GM12878 (cell line): Measurements from ENCODE around the gene EYA4. TPM values are rescaled to one million over a fixed set of nuclear protein-coding genes. Genes with fewer than 3 reads are reported as not detected.

Source experiments
- ATAC-seq: fragments of 200-7000 bp; cut with Tn5 transposase; 3 replicates; pipeline ENCODE4 v1.9.1; 2020; ENCODE audit warnings: mild to moderate bottlenecking, moderate library complexity
- BruUV-seq: library from RNA; stranded (reverse); fragments of 400-500 nt; replicated peaks from 2 replicates; lab custom pipeline; 2021; lab: Mats Ljungman, UMichigan
- CTCF ChIA-PET: fragments of 300-600 bp; sonication (Branson Sonifier 250); formaldehyde crosslinking; extraction: SDS; loops from one replicate; lab custom pipeline; 2021; ENCODE audit warnings: inconsistent platforms; lab: Yijun Ruan, JAX
- POLR2A ChIA-PET: fragments of 350-600 bp; formaldehyde crosslinking; extraction: SDS; loops from one replicate; lab custom pipeline; 2021; ENCODE audit warnings: inconsistent platforms; lab: Charles Lee
- RAD21 ChIA-PET: fragments of 300-600 bp; sonication (Branson Sonifier 250); formaldehyde crosslinking; loops from one replicate; lab custom pipeline; 2023; ENCODE audit warnings: antibody characterized with exemption; ENCODE audit not compliant: unreplicated experiment; lab: Charles Lee
- SMC1A ChIA-PET: fragments of 300-600 bp; sonication (Branson Sonifier 250); formaldehyde crosslinking; loops from one replicate; lab custom pipeline; 2023; ENCODE audit not compliant: unreplicated experiment, uncharacterized antibody; lab: Charles Lee
- DNase-seq: peaks from one replicate; pipeline ENCODE4 v3.0.0-alpha.2; 2011; ENCODE audit warnings: low read depth, low spot score
- FAIRE-seq: peaks from 3 replicates; lab custom pipeline; 2011; peaks lifted over from hg19 to GRCh38; lab: Jason Lieb, UNC
- H2AFZ ChIP-seq: 2 replicates; pipeline ENCODE4 v1.6.0; 2011; ENCODE audit warnings: low read depth, low read length, control low read depth; ENCODE audit not compliant: control insufficient read depth
- H3K27ac ChIP-seq: 2 replicates; pipeline ENCODE4 v1.5.1; 2011; ENCODE audit warnings: control low read depth; ENCODE audit not compliant: control insufficient read depth, insufficient read depth
- H3K27me3 ChIP-seq, 2 experiments: replicated peaks in 1 of 2; 2 replicates each; pipeline versions ENCODE4 v1.6.0 to v1.6.1; 2011; ENCODE audit warnings: low read length in 1 of 2; ENCODE audit not compliant: control insufficient read depth in 2 of 2, insufficient read depth in 2 of 2
- H3K36me3 ChIP-seq, 2 experiments: 2 replicates each; pipeline ENCODE4 v1.5.1; 2011; ENCODE audit warnings: low read length in 1 of 2; ENCODE audit not compliant: control insufficient read depth in 2 of 2, insufficient read depth in 2 of 2
- H3K4me1 ChIP-seq: 2 replicates; pipeline ENCODE4 v1.6.1; 2011; ENCODE audit warnings: mild to moderate bottlenecking, low read length, moderate library complexity, mixed read lengths; ENCODE audit not compliant: control insufficient read depth, insufficient read depth
- H3K4me2 ChIP-seq: 2 replicates; pipeline ENCODE4 v1.6.0; 2011; ENCODE audit warnings: control low read depth; ENCODE audit not compliant: control insufficient read depth, insufficient read depth
- H3K4me3 ChIP-seq: fragments of 200-600 bp; sonication (generic); 2 replicates; pipeline ENCODE4 v1.5.1; 2016
- H3K79me2 ChIP-seq: 2 replicates; pipeline ENCODE4 v1.6.0; 2011; ENCODE audit warnings: low read length; ENCODE audit not compliant: control insufficient read depth, insufficient read depth
- H3K9ac ChIP-seq: 2 replicates; pipeline ENCODE4 v1.8.0; 2011; ENCODE audit warnings: low read length, control low read depth, mixed read lengths; ENCODE audit not compliant: control insufficient read depth, insufficient read depth
- H3K9me3 ChIP-seq: replicated peaks from 3 replicates; pipeline ENCODE4 v1.5.1; 2011; ENCODE audit warnings: mild to moderate bottlenecking, low read length; ENCODE audit not compliant: control insufficient read depth, insufficient read depth
- H4K20me1 ChIP-seq: 2 replicates; pipeline ENCODE4 v1.6.0; 2011; ENCODE audit not compliant: control insufficient read depth, insufficient read depth
- ASH2L ChIP-seq: fragments of 300-600, 200-600 bp; sonication (generic); IDR thresholded peaks from 2 replicates; pipeline ENCODE4 v1.6.1; 2017; ENCODE audit warnings: low read depth, mild to moderate bottlenecking, borderline replicate concordance
- ATF7 ChIP-seq: fragments of 450-650 bp; IDR thresholded peaks from 2 replicates; pipeline ENCODE4 v1.6.1; 2016; ENCODE audit warnings: low read depth, mild to moderate bottlenecking
- BCLAF1 ChIP-seq: fragments of 450-650 bp; IDR thresholded peaks from 2 replicates; pipeline ENCODE4 v1.6.1; 2017; ENCODE audit warnings: antibody characterized with exemption, mild to moderate bottlenecking, moderate library complexity
- CREM ChIP-seq: IDR thresholded peaks from 2 replicates; pipeline ENCODE4 v1.6.1; 2014; ENCODE audit warnings: antibody characterized with exemption, low read depth
- IKZF1 ChIP-seq: fragments of 450-650 bp; conservative IDR thresholded peaks from 2 replicates; pipeline ENCODE4 v1.6.1; 2017; ENCODE audit warnings: antibody characterized with exemption, mild to moderate bottlenecking
- LARP7 ChIP-seq: fragments of 450-650 bp; IDR thresholded peaks from 2 replicates; pipeline ENCODE4 v1.6.1; 2017; ENCODE audit warnings: mild to moderate bottlenecking
- NFIC ChIP-seq: IDR thresholded peaks from 2 replicates; pipeline ENCODE4 v1.6.1; 2012; ENCODE audit warnings: low read depth, mild to moderate bottlenecking, inconsistent platforms, low read length, moderate library complexity
- NFXL1 ChIP-seq: fragments of 450-650 bp; IDR thresholded peaks from 2 replicates; pipeline ENCODE4 v1.6.1; 2017; ENCODE audit warnings: antibody characterized with exemption, mild to moderate bottlenecking, borderline replicate concordance
- SP1 ChIP-seq: IDR thresholded peaks from one replicate; pipeline ENCODE4 v1.6.1; 2011; ENCODE audit warnings: low read depth, low read length
- YY1 ChIP-seq: IDR thresholded peaks from 2 replicates; pipeline ENCODE4 v1.6.1; 2011; ENCODE audit warnings: low read depth, mild to moderate bottlenecking, low read length
- ZBED1 ChIP-seq: IDR thresholded peaks from 2 replicates; pipeline ENCODE4 v1.6.1; 2016; ENCODE audit warnings: borderline replicate concordance
- WGBS: methylation state at CpG from one replicate; pipeline ENCODE4 v1.1.6; 2016; ENCODE audit warnings: low lambda C conversion rate; ENCODE audit not compliant: insufficient replicate concordance, insufficient coverage; ENCODE audit errors: missing lambda C conversion rate; 5-methylcytosine and 5-hydroxymethylcytosine counted together
- in situ Hi-C: fragments of 300-500 bp; cut with MboI; formaldehyde crosslinking; loops from 9 replicates; pipeline ENCODE4 v1.14.3; 2018; ENCODE audit warnings: mixed read lengths
- intact Hi-C: fragments of 100-400 bp; cut with micrococcal nuclease; formaldehyde crosslinking; loops from one replicate; pipeline ENCODE4 v1.14.2; 2022; ENCODE audit not compliant: unreplicated experiment
- polyA plus RNA-seq, 11 experiments: library from polyadenylated mRNA; depleted of rRNA in 4 of 11; unstranded in 6 of 11; stranded (reverse) in 5 of 11; fragments of >200 nt; fragmentation: Nextera tagmentation in 4 of 11; fragmentation: Illumina TruSeq in 1 of 11; extraction: Ambion mirVana in 4 of 11; extraction: Trizol in 1 of 11; gene quantifications; 1 replicate in 1 of 11; 2 replicates in 10 of 11; pipeline versions ENCODE4 v1.2.1 to v1.2.3, GENCODE V29; 2011 to 2016; ENCODE audit warnings: inconsistent platforms in 2 of 11, missing spikeins in 2 of 11, low read depth in 1 of 11
- total RNA-seq, 4 experiments: library from RNA; depleted of rRNA in 3 of 4; stranded (reverse); fragments of >200 nt in 3 of 4; fragmentation: Illumina TruSeq in 1 of 4; extraction: Trizol in 1 of 4; gene quantifications; 2 replicates each; pipeline versions ENCODE4 v1.2.1 to v1.2.3, GENCODE V29; 2013 to 2021

Gene EYA4
- total and polyA plus RNA-seq, 10 of the 15 experiments (the other 5 are each of a cell fraction or from before 2014, with no cell fraction given), result 0.02 TPM; not detected in 9

GRCh38 chr6:133265066-133265465, 23.9 kb downstream of the EYA4 start:
- no TSS peak for BruUV-seq
- no peaks in the 10 kb centered on the region for H3K36me3 ChIP-seq
- no peak overlapping the region for H3K27ac ChIP-seq
- no peaks in the 10 kb centered on the region for H3K27me3 ChIP-seq
- H3K4me1 ChIP-seq, result no peaks in the 10 kb centered on the region
- intact Hi-C loops (no loop called here), in situ Hi-C loops (no loop called here)
- H2AFZ ChIP-seq, result no peak overlapping the region
- RAD21 ChIA-PET, result no interaction called here
- no peak overlapping the region for H3K9ac ChIP-seq
- H3K79me2 ChIP-seq, result no peaks in the 10 kb centered on the region
- CTCF ChIA-PET, result no interaction called here
- H4K20me1 ChIP-seq, result no peaks in the 10 kb centered on the region
- H3K4me2 ChIP-seq, result no peak overlapping the region
- H3K4me3 ChIP-seq, result no peak overlapping the region
- no peaks in the 10 kb centered on the region for H3K9me3 ChIP-seq
- FAIRE-seq (no peak), ATAC-seq (no peak), DNase-seq (no peak)
- SMC1A ChIA-PET, result no interaction called here
- TF ChIP-seq LARP7 (no peak), ATF7 (no peak), CREM (no peak), ASH2L (no peak), NFXL1 (no peak), BCLAF1 (no peak), IKZF1 (no peak), ZBED1 (no peak), NFIC (no peak), YY1 (no peak), SP1 (no peak)
- TF ChIP-seq, all 136 proteins: peak for 0
- WGBS, result 6% methylated on average over 4 of the region's 4 CpGs
- POLR2A ChIA-PET, result no interaction called here
